ENCODE data around the gene OTUD1. TPM values are rescaled to one million over a fixed set of nuclear protein-coding genes. Genes with fewer than 3 reads are reported as not detected.

OTUD1 gene
- total RNA-seq, 1 experiment from 2014 or later = 3.8 TPM

- no peak overlapping the region for H3K23ac ChIP-seq (ENCODE audit: insufficient read length, low read depth, low read length)
- no peak overlapping the region for H3K9ac ChIP-seq (ENCODE audit: extremely low read depth, insufficient read length, low read length)
- H2AFZ ChIP-seq (ENCODE audit: low read length) = no peak overlapping the region
- Mint-ChIP-seq H3K27me3 (ENCODE audit: low read depth) (no peaks in the 10 kb centered on the region), H3K27ac (no peak overlapping the region), H3K4me1 (peaks cover 8 to 15% of the 10 kb centered on the region in 2 experiments), H3K4me3 (no peak overlapping the region), H3K9me3 (no peaks in the 10 kb centered on the region), H3K36me3 (ENCODE audit: insufficient read depth in 1 of 3, low read depth in 3 of 3) (no peaks in the 10 kb centered on the region)
- no peaks in the 10 kb centered on the region for H3K9me3 ChIP-seq (ENCODE audit: control insufficient read depth, low read depth, low read length)
- H4K8ac ChIP-seq (replicated peaks; ENCODE audit: insufficient read length, low read depth, low read length) = no peak overlapping the region
- no peak overlapping the region for H2BK15ac ChIP-seq (ENCODE audit: low read depth, low read length)
- no peaks in the 10 kb centered on the region for H3K79me2 ChIP-seq (ENCODE audit: insufficient read depth, low read length)
- no peak overlapping the region for H3K14ac ChIP-seq (ENCODE audit: insufficient read depth, low read length)
- no peak overlapping the region for H3K4ac ChIP-seq (ENCODE audit: low read depth, low read length)
- H3K27ac ChIP-seq (ENCODE audit: insufficient read length, low read depth, low read length) = no peak overlapping the region
- H2BK12ac ChIP-seq (ENCODE audit: insufficient read length, low read depth, low read length) = no peak overlapping the region
- no peak overlapping the region for H3K4me2 ChIP-seq (ENCODE audit: insufficient read depth, insufficient read length, low read length)
- no peak overlapping the region for H3K18ac ChIP-seq (ENCODE audit: insufficient read length, low read depth, low read length)
- no peak for DNase-seq
- H4K20me1 ChIP-seq (ENCODE audit: control insufficient read depth, insufficient read depth, insufficient read length) = no peaks in the 10 kb centered on the region
- H2BK5ac ChIP-seq (ENCODE audit: insufficient read length, low read length) = no peak overlapping the region
- no peak overlapping the region for H2AK5ac ChIP-seq (ENCODE audit: insufficient read length, low read length)
- no peaks in the 10 kb centered on the region for H3K23me2 ChIP-seq (ENCODE audit: insufficient read length, low read depth, low read length, poor library complexity, severe bottlenecking)
- WGBS (ENCODE audit: extremely low coverage, insufficient read length, low lambda C conversion rate) = no CpG with 5 or more reads among the region's 3 CpGs
- H3K56ac ChIP-seq (ENCODE audit: insufficient read length, low read depth, low read length) = no peak overlapping the region
- no peaks in the 10 kb centered on the region for H3K79me1 ChIP-seq (ENCODE audit: insufficient read depth, low read depth, low read length, poor library complexity, severe bottlenecking)
- no peaks in the 10 kb centered on the region for H3K27me3 ChIP-seq (ENCODE audit: insufficient read depth, low read length)
- no peak for TF ChIP-seq CTCF (conservative IDR thresholded peaks at IDR 0.05)
- no peak overlapping the region for H2BK20ac ChIP-seq (ENCODE audit: low read depth, low read length, poor library complexity, severe bottlenecking)
- no peak overlapping the region for H2BK120ac ChIP-seq (ENCODE audit: low read depth, low read length, poor library complexity, severe bottlenecking)
- peaks cover 2% of the 10 kb centered on the region; the same call in 1 of the 2 replicates for H3K4me1 ChIP-seq (ENCODE audit: insufficient read depth, low read length)
- H4K91ac ChIP-seq (ENCODE audit: insufficient read length, low read depth, low read length) = no peak overlapping the region
- no peak overlapping the region for H3T11ph ChIP-seq (ENCODE audit: low read length)
- H4K5ac ChIP-seq (ENCODE audit: insufficient read length, low read depth, low read length) = no peak overlapping the region
These were observed 35.2 kb upstream of the OTUD1 start for GRCh38 chr10:23403719-23404118.
